Measurements from ENCODE around the gene GRAMD1B. TPM values are rescaled to one million over a fixed set of nuclear protein-coding genes. Genes with fewer than 3 reads are reported as not detected.

The GRAMD1B gene
- total RNA-seq, 1 experiment from 2014 or later: 5.8 TPM

- CTCF ChIA-PET: interaction anchor here (1.0 kb wide), 1 partner anchor 70 kb away, joined by 3 read pairs; no protein-coding TSS in a partner anchor
- intact Hi-C loops (cut with micrococcal nuclease; ENCODE audit: unreplicated experiment): no loop called here
Measured at GRCh38 chr11:123507043-123507442, 77.0 kb downstream of the GRAMD1B start.

GRCh38 chr11:123509737-123510578 is 79.9 kb downstream of the GRAMD1B start:
- no peak for DNase-seq
- CTCF ChIA-PET: interaction anchor here (0.5 kb wide), 1 partner anchor 10 kb away, joined by 8 read pairs; no protein-coding TSS in a partner anchor
- BruUV-seq (replicated peaks): no TSS peak
- H4K20me1 ChIP-seq (ENCODE audit: insufficient read depth): no peaks in the 10 kb centered on the region
- H3K4me3 ChIP-seq: no peak overlapping the region
- TF ChIP-seq CTCF (conservative IDR thresholded peaks at IDR 0.05) (no peak), EZH2 (IDR thresholded peaks at IDR 0.05; ENCODE audit: low read depth) (no peak)
- intact Hi-C loops (cut with micrococcal nuclease; ENCODE audit: unreplicated experiment): no loop called here
- no peaks in the 10 kb centered on the region for H3F3A ChIP-seq (ENCODE audit: insufficient read depth, low read depth)
- no peaks in the 10 kb centered on the region for H3K9me3 ChIP-seq (ENCODE audit: insufficient read depth, low read depth)
- no peaks in the 10 kb centered on the region for H3K79me2 ChIP-seq (ENCODE audit: low read depth)
- H3K27me3 ChIP-seq (ENCODE audit: insufficient read depth, low read depth): no peaks in the 10 kb centered on the region
- POLR2A ChIA-PET (ENCODE audit: unreplicated experiment): no interaction called here
- H2AFZ ChIP-seq: no peak overlapping the region
- no peaks in the 10 kb centered on the region for H3K9me2 ChIP-seq (ENCODE audit: insufficient read depth)
- no peaks in the 10 kb centered on the region for H3K4me1 ChIP-seq (replicated peaks; ENCODE audit: insufficient read depth)
- no peak overlapping the region for H3K4me2 ChIP-seq
- H3K36me3 ChIP-seq (ENCODE audit: low read depth): no peaks in the 10 kb centered on the region
- H3K27ac ChIP-seq: no peak overlapping the region

More at GRCh38 chr11:123507043-123507442, 77.0 kb downstream of the GRAMD1B start:
- no peak for TF ChIP-seq EZH2 (IDR thresholded peaks at IDR 0.05; ENCODE audit: low read depth)
- BruUV-seq (replicated peaks): no TSS peak
- Histone ChIP-seq H3F3A (ENCODE audit: insufficient read depth, low read depth) (no peaks in the 10 kb centered on the region), H3K4me2 (no peak overlapping the region), H3K27me3 (ENCODE audit: insufficient read depth, low read depth) (no peaks in the 10 kb centered on the region), H2AFZ (no peak overlapping the region), H3K79me2 (ENCODE audit: low read depth) (no peaks in the 10 kb centered on the region), H3K4me1 (replicated peaks; ENCODE audit: insufficient read depth) (no peaks in the 10 kb centered on the region), H3K27ac (no peak overlapping the region), H3K9me3 (ENCODE audit: insufficient read depth, low read depth) (no peaks in the 10 kb centered on the region), H3K4me3 (no peak overlapping the region), H3K36me3 (ENCODE audit: low read depth) (no peaks in the 10 kb centered on the region), H4K20me1 (ENCODE audit: insufficient read depth) (no peaks in the 10 kb centered on the region), H3K9me2 (ENCODE audit: insufficient read depth) (no peaks in the 10 kb centered on the region)
- POLR2A ChIA-PET (ENCODE audit: unreplicated experiment): no interaction called here
- no peak for DNase-seq

- POLR2A ChIA-PET (ENCODE audit: unreplicated experiment): no interaction called here
- Histone ChIP-seq H3K79me2 (ENCODE audit: low read depth) (no peaks in the 10 kb centered on the region), H3K36me3 (ENCODE audit: low read depth) (no peaks in the 10 kb centered on the region), H3K9me2 (ENCODE audit: insufficient read depth) (no peaks in the 10 kb centered on the region), H3K27ac (no peak overlapping the region), H3K4me2 (no peak overlapping the region), H4K20me1 (ENCODE audit: insufficient read depth) (no peaks in the 10 kb centered on the region), H3K4me1 (replicated peaks; ENCODE audit: insufficient read depth) (no peaks in the 10 kb centered on the region), H3K27me3 (ENCODE audit: insufficient read depth, low read depth) (no peaks in the 10 kb centered on the region), H3K4me3 (no peak overlapping the region), H2AFZ (no peak overlapping the region), H3F3A (ENCODE audit: insufficient read depth, low read depth) (no peaks in the 10 kb centered on the region), H3K9me3 (ENCODE audit: insufficient read depth, low read depth) (no peaks in the 10 kb centered on the region)
- CTCF ChIA-PET: interaction anchor here (0.5 kb wide), 1 partner anchor 9 kb away, joined by 8 read pairs; no protein-coding TSS in a partner anchor
- no peak for TF ChIP-seq EZH2 (IDR thresholded peaks at IDR 0.05; ENCODE audit: low read depth)
- no peak for TF ChIP-seq CTCF (conservative IDR thresholded peaks at IDR 0.05)
- no peak for DNase-seq
- no TSS peak for BruUV-seq (replicated peaks)
- intact Hi-C loops (cut with micrococcal nuclease; ENCODE audit: unreplicated experiment): no loop called here
Measured at GRCh38 chr11:123510579-123510905, 80.5 kb downstream of the GRAMD1B start.
